ENCODE results near the gene CCDC33. TPM values are rescaled to one million over a fixed set of nuclear protein-coding genes. Genes with fewer than 3 reads are reported as not detected.

Gene CCDC33
- total RNA-seq, 1 experiment from 2014 or later, result 2.7 TPM

- CTCF ChIA-PET, result interaction anchor here (0.6 to 1.5 kb wide), 2 partner anchors 74 to 283 kb away, joined by 3 to 8 read pairs; no protein-coding TSS in a partner anchor
- intact Hi-C loops (cut with micrococcal nuclease; ENCODE audit: unreplicated experiment), result no loop called here
- no peaks in the 10 kb centered on the region for H3K36me3 Mint-ChIP-seq (ENCODE audit: insufficient read depth, unreplicated experiment)
- H3K4me3 Mint-ChIP-seq (ENCODE audit: low read depth, unreplicated experiment), result no peak overlapping the region
- no TSS peak for BruUV-seq (replicated peaks)
- no peak for DNase-seq
- no peaks in the 10 kb centered on the region for H3K9me3 Mint-ChIP-seq (ENCODE audit: low read depth, unreplicated experiment)
- no peaks in the 10 kb centered on the region for H3K27me3 Mint-ChIP-seq (ENCODE audit: unreplicated experiment)
- no peak for TF ChIP-seq CTCF (IDR thresholded peaks at IDR 0.05; ENCODE audit: unreplicated experiment)
- peaks cover 31% of the 10 kb centered on the region for H3K4me1 Mint-ChIP-seq (ENCODE audit: low read depth, unreplicated experiment)
- H3K27ac Mint-ChIP-seq (ENCODE audit: unreplicated experiment), result peak overlapping the region; percentile 31
These were observed 2.1 kb upstream of the CCDC33 start for GRCh38 chr15:74233851-74234597.

DNA sequence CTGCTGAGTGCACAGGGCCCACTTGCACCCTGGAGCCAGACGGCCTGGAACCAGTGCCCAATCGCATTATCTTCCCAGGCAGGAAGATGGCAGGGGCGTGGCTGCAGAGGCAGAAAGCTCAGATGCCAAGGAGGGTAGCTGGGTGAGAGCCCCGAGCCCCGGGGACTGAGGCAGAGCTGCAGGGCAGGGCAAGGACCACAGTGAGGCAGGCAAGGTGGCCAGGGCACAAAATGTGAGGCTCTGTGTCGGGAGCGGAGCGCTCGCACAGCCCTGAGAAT is 1.6 kb upstream of the CCDC33 start:
- H3K4me1 Mint-ChIP-seq (ENCODE audit: low read depth, unreplicated experiment), result peaks cover 36% of the 10 kb centered on the region
- H3K27ac Mint-ChIP-seq (ENCODE audit: unreplicated experiment), result peak overlapping the region; percentile 31
- CTCF ChIA-PET, result interaction anchor here (0.6 to 1.5 kb wide), 2 partner anchors 73 to 284 kb away, joined by 3 to 8 read pairs; no protein-coding TSS in a partner anchor
- no peaks in the 10 kb centered on the region for H3K9me3 Mint-ChIP-seq (ENCODE audit: low read depth, unreplicated experiment)
- no peak for TF ChIP-seq CTCF (IDR thresholded peaks at IDR 0.05; ENCODE audit: unreplicated experiment)
- no peaks in the 10 kb centered on the region for H3K36me3 Mint-ChIP-seq (ENCODE audit: insufficient read depth, unreplicated experiment)
- intact Hi-C loops (cut with micrococcal nuclease; ENCODE audit: unreplicated experiment), result no loop called here
- H3K27me3 Mint-ChIP-seq (ENCODE audit: unreplicated experiment), result no peaks in the 10 kb centered on the region
- no TSS peak for BruUV-seq (replicated peaks)
- no peak for DNase-seq
- H3K4me3 Mint-ChIP-seq (ENCODE audit: low read depth, unreplicated experiment), result no peak overlapping the region

DNA sequence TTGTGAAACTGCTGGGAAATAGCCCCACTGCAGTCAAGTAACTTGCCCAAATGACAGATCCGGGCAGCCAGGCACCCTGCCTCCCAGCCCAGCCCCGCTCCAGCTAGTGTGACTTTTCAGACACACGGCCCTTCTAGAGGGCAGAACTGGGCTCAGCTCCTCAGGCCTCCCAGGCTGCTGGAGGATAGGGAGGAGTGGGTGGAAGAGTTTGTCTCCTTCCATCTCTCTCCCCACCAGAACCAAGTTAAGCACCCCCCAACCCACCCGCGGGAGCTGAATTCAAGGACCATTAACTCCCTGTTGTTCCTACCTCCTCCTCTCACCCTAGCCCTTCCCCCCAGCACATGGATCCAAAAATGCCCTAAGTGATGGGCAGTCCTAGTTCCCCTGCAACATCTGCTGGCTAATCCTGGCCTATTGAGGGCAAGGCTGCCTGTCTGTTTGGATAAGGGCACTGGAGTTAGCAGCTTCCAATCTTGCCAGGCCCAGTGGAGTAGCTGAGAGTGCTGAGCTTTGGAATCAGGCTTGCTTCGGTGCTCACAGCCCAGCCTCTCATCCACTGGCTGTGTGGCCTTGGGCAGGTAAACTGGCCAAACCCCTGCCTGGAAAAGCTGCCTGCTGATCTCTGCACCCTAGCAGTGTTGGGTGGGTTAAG is 3.1 kb downstream of the CCDC33 start:
- CTCF ChIA-PET, result interaction anchor here (0.5 to 2.7 kb wide), 8 partner anchors 10 to 1372 kb away, joined by 3 to 31 read pairs (median 4); partner anchors contain the start of gene STRA6
- Mint-ChIP-seq H3K4me1 (ENCODE audit: low read depth, unreplicated experiment) (peaks cover 73% of the 10 kb centered on the region), H3K27me3 (ENCODE audit: unreplicated experiment) (no peaks in the 10 kb centered on the region), H3K4me3 (ENCODE audit: low read depth, unreplicated experiment) (no peak overlapping the region), H3K36me3 (ENCODE audit: insufficient read depth, unreplicated experiment) (peaks cover 4% of the 10 kb centered on the region), H3K27ac (ENCODE audit: unreplicated experiment) (no peak overlapping the region), H3K9me3 (ENCODE audit: low read depth, unreplicated experiment) (no peaks in the 10 kb centered on the region)
- intact Hi-C loops (cut with micrococcal nuclease; ENCODE audit: unreplicated experiment), result loop anchor here (5.0 kb wide), 1 partner anchor 37 kb away; the partner anchor contains the start of gene STRA6
- no peak for DNase-seq
- no TSS peak for BruUV-seq (replicated peaks)
- no peak for TF ChIP-seq CTCF (IDR thresholded peaks at IDR 0.05; ENCODE audit: unreplicated experiment)

DNA sequence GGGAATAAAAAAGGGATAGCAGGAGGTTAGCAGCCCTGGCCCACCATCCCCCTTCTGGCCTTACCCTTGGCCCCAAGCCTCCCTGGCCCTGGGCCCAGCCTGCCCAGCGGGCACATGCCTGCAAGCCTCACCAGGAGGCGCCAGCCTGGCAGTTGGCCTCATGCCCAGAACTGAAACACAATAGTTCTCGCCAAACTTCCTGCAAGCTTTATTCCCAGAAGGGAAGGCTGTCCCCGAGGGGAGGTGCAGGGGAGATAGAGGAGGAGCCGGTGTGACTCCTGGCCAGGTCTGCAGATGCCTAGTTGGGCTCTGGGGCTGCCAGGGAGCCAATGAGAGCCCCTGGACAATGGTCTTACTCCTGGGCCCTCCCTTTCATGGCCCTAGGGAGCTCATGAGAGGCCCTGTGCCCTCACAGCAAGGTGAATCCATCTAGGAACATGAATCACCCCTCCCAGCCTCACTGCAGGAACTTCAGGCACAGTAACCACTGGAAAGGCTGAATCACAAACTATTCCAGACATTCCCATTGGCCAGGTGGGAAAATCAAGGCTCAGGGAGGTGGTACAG is 4.0 kb downstream of the CCDC33 start:
- TF ChIP-seq CTCF (IDR thresholded peaks at IDR 0.05; ENCODE audit: unreplicated experiment), result peak; percentile 66
- Mint-ChIP-seq H3K4me3 (ENCODE audit: low read depth, unreplicated experiment) (no peak overlapping the region), H3K27me3 (ENCODE audit: unreplicated experiment) (no peaks in the 10 kb centered on the region), H3K4me1 (ENCODE audit: low read depth, unreplicated experiment) (peaks cover 76% of the 10 kb centered on the region), H3K36me3 (ENCODE audit: insufficient read depth, unreplicated experiment) (peaks cover 4% of the 10 kb centered on the region), H3K27ac (ENCODE audit: unreplicated experiment) (peak overlapping the region; percentile 57), H3K9me3 (ENCODE audit: low read depth, unreplicated experiment) (no peaks in the 10 kb centered on the region)
- CTCF ChIA-PET, result interaction anchor here (0.6 to 2.7 kb wide), 14 partner anchors 9 to 106 kb away, joined by 3 to 31 read pairs (median 4); no protein-coding TSS in a partner anchor
- intact Hi-C loops (cut with micrococcal nuclease; ENCODE audit: unreplicated experiment), result no loop called here
- peak; percentile 97 for DNase-seq
- no TSS peak for BruUV-seq (replicated peaks)

All from Calu3 (cell line).